ENCODE measurements around the gene LRPAP1. TPM values are rescaled to one million over a fixed set of nuclear protein-coding genes. Genes with fewer than 3 reads are reported as not detected.
"Not testable (repeated sequence)": the region's sequence is repeated elsewhere in the genome, so short reads cannot be mapped to it uniquely, and the experiment has no call there.

Gene LRPAP1
- total RNA-seq = 82.9 TPM

DNA sequence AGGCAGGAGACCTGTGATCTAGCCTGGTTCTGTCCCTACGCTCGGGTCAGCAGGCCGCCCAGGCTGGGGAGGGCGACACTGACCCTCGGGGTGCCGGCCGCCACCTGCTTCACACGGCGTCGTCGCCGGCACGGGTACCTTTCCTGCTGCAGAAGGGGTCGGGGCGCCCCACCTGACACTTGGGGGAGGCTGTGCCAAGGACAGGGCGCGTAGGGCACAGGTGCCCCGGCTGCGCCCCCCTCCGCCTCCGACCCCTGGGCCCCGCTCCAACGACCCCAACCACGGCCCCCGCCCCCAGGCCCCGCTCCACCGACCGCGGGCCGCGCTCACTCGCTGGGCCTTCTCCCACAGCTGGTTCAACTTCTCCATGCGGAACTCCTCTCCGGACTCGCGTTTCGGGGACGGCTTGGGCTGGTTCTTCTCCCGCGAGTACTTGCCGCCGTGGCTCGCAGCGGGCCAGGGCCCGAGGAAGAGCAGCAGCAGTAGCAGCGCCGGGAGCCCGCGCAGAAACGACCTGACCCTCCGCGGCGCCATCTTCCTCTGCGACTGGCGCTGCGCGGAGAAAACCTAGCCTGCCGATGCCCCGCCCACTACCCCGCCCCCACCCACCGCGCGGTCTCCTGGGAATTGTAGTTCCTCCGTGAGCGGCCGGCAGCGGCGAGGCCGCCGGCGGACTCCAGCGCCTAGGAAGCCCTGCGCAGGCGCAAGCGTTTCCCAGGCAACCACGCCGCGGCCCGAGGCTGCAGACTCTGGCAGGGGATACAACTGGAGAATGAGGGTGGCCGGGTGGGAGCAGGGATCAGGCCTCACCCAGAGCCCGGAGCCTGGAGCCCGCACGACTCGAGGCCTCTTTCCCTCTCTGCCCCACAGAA, at the start of gene LRPAP1:
LRPAP1 (minus strand) TSS at position 544 of the 872 bp plus-strand sequence; CDS start at position 534, 10 bp downstream.
- Histone ChIP-seq H3K27me3 (ENCODE audit: insufficient read depth, low read length) (no peaks in the 10 kb centered on the region), H3K9me3 (ENCODE audit: low read depth, low read length) (no peaks in the 10 kb centered on the region), H3K4me3 (ENCODE audit: low read length) (peak within 1 kb of the TSS; percentile 65), H3K4me1 (ENCODE audit: insufficient read depth, low read length) (peaks cover 45% of the 10 kb centered on the region)

- not testable (repeated sequence) for H3K4me3 ChIP-seq (ENCODE audit: low read length)
Measured at GRCh38 chr4:3581334-3582090, 49.3 kb upstream of the LRPAP1 start.

GRCh38 chr4:3580859-3581258, 48.6 kb upstream of the LRPAP1 start:
- not testable (repeated sequence) for H3K9me3 ChIP-seq (ENCODE audit: low read depth, low read length); H3K4me3 ChIP-seq (ENCODE audit: low read length); H3K4me1 ChIP-seq (ENCODE audit: insufficient read depth, low read length); H3K27me3 ChIP-seq (ENCODE audit: insufficient read depth, low read length)

More at GRCh38 chr4:3581334-3582090, 49.3 kb upstream of the LRPAP1 start:
- not testable (repeated sequence) for H3K27me3 ChIP-seq (ENCODE audit: insufficient read depth, low read length); H3K4me1 ChIP-seq (ENCODE audit: insufficient read depth, low read length); H3K9me3 ChIP-seq (ENCODE audit: low read depth, low read length)

DNA sequence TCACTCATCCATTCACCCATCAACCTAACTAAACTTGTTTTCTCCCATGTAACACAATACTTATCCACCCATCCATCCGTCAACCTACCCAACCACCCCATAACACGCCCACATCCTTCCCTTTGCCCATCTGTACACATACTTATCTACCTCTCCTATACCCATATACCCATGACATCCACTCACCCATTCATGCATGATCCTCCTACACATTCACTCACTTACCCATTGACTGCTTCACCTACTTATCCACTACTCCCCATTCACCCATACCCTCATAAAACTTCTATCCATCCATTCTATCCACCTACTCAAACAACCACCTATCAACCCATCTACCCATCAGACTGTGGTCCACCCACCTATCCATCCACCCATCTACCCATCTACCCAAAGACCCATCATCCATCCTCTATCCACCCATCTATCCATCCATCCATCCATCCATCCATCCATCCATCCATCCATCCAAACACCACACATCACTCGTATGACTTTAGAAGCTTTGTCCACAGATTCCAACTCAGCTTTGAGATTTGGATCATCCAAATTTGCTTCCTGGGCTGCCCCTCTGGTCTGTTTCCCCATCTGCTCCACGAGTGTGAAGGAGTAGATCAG, 46.4 kb upstream of the LRPAP1 start:
- not testable (repeated sequence) for H3K4me1 ChIP-seq (ENCODE audit: insufficient read depth, low read length); H3K4me3 ChIP-seq (ENCODE audit: low read length); H3K9me3 ChIP-seq (ENCODE audit: low read depth, low read length); H3K27me3 ChIP-seq (ENCODE audit: insufficient read depth, low read length)

DNA sequence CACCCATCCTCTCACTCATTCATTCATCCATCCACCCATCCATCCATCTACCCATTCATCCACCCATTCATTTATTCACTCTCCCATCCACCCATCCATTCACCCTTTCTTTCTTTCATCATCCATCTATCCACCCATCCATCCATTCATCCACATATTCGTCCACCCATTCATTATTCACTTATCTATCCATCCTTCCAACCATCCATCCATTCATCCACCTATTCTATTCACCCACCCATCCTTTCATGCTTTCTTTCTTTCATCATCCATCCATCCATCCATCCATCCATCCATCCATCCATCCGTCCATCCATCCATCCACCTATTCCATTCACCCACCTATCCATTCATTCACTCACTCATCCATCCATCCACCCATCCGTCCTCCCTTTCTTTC, 45.8 kb upstream of the LRPAP1 start:
- not testable (repeated sequence) for H3K9me3 ChIP-seq (ENCODE audit: low read depth, low read length); H3K4me1 ChIP-seq (ENCODE audit: insufficient read depth, low read length); H3K27me3 ChIP-seq (ENCODE audit: insufficient read depth, low read length); H3K4me3 ChIP-seq (ENCODE audit: low read length)

DNA sequence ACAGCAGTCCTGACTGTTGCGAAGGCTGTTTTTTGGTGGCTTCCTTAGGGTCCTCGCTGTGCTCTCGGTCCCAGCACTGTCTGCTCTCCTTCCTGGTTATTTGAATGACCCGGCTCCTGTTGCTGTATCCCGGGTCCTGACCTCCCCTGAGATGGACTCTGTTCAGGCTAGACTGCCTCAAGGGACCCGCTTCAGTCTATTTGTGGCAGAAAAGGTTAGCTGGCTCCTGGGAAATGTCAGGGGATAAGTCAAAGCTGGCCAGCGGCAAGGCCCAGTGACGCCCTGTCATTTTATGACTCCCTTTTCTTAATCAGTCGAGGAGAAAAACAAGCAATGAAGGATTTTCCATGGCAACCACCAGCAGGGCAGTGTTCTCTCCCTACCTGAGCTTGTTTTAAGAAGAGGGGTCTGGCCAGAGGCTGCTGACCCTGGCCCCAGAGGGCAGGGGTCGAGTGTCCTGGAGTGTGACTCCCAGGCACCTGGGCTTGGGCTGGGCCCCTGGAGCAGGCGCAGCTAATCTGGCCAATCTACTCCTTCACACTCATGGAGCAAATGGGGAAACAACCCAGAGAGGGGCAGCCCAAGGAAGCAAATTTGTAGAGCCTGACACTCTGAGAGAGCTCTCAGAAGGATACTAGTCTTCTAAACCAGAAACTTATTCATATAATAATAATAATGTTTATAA, 45.1 kb upstream of the LRPAP1 start:
- H3K4me1 ChIP-seq (ENCODE audit: insufficient read depth, low read length); H3K4me3 ChIP-seq (ENCODE audit: low read length); H3K9me3 ChIP-seq (ENCODE audit: low read depth, low read length); H3K27me3 ChIP-seq (ENCODE audit: insufficient read depth, low read length): not testable (repeated sequence)

GRCh38 chr4:3576533-3577207, 44.4 kb upstream of the LRPAP1 start:
- not testable (repeated sequence) for H3K9me3 ChIP-seq (ENCODE audit: low read depth, low read length); H3K4me1 ChIP-seq (ENCODE audit: insufficient read depth, low read length); H3K27me3 ChIP-seq (ENCODE audit: insufficient read depth, low read length); H3K4me3 ChIP-seq (ENCODE audit: low read length)

GRCh38 chr4:3575426-3576369, 43.5 kb upstream of the LRPAP1 start:
- H3K9me3 ChIP-seq (ENCODE audit: low read depth, low read length); H3K4me3 ChIP-seq (ENCODE audit: low read length); H3K4me1 ChIP-seq (ENCODE audit: insufficient read depth, low read length); H3K27me3 ChIP-seq (ENCODE audit: insufficient read depth, low read length): not testable (repeated sequence)

DNA sequence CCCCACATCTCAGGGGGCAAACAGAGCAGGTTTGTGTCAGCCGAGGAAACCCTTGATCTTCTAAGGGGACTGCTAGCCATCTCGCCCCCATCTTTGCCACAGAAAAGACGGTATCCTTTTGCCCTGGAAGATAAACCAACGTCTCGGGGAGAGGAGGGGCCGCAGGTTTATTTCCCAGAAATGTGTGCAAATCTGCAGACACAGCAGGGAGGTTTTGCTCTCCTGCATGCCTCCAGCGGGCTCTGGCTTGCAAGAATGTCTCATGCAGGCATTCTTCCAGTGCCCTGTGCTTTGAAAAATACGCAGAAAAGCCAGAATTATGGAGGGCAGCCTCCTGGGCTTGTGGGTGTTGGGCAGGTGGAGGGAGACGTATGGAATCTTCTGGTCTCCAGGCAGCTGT, 42.6 kb upstream of the LRPAP1 start:
- H3K27me3 ChIP-seq (ENCODE audit: insufficient read depth, low read length); H3K9me3 ChIP-seq (ENCODE audit: low read depth, low read length); H3K4me3 ChIP-seq (ENCODE audit: low read length); H3K4me1 ChIP-seq (ENCODE audit: insufficient read depth, low read length): not testable (repeated sequence)

- H3K4me1 ChIP-seq (ENCODE audit: insufficient read depth, low read length); H3K9me3 ChIP-seq (ENCODE audit: low read depth, low read length); H3K4me3 ChIP-seq (ENCODE audit: low read length); H3K27me3 ChIP-seq (ENCODE audit: insufficient read depth, low read length): not testable (repeated sequence)
Measured at GRCh38 chr4:3574346-3574745, 42.1 kb upstream of the LRPAP1 start.

- H3K4me1 ChIP-seq (ENCODE audit: insufficient read depth, low read length) = no peaks in the 10 kb centered on the region
- no peak overlapping the region for H3K4me3 ChIP-seq (ENCODE audit: low read length)
- no peaks in the 10 kb centered on the region for H3K9me3 ChIP-seq (ENCODE audit: low read depth, low read length)
- H3K27me3 ChIP-seq (ENCODE audit: insufficient read depth, low read length) = no peaks in the 10 kb centered on the region
Measured at GRCh38 chr4:3573131-3573530, 40.9 kb upstream of the LRPAP1 start.

DNA sequence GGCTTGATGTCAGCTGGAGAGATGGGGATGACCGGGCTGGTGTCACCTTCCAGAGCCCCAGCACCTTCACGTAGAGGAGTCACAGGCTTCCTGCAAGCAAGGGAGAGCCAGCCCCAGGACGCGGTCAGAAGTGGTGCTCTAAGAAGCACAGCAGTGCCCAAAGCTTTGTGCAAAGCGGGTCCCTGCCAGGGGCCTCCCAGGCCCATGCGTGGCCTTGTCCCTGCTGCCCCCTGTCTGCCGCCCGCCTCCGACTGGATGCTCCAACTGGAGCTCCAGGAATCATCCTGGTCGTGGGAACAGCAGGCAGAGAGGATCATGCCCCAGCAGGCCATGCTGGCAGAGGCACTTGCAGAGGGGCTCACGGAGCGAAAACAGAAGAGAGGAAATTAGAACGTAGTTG, 40.1 kb upstream of the LRPAP1 start:
- no peak overlapping the region for H3K4me3 ChIP-seq (ENCODE audit: low read length)
- H3K4me1 ChIP-seq (ENCODE audit: insufficient read depth, low read length) = no peaks in the 10 kb centered on the region
- H3K9me3 ChIP-seq (ENCODE audit: low read depth, low read length) = no peaks in the 10 kb centered on the region
- no peaks in the 10 kb centered on the region for H3K27me3 ChIP-seq (ENCODE audit: insufficient read depth, low read length)

DNA sequence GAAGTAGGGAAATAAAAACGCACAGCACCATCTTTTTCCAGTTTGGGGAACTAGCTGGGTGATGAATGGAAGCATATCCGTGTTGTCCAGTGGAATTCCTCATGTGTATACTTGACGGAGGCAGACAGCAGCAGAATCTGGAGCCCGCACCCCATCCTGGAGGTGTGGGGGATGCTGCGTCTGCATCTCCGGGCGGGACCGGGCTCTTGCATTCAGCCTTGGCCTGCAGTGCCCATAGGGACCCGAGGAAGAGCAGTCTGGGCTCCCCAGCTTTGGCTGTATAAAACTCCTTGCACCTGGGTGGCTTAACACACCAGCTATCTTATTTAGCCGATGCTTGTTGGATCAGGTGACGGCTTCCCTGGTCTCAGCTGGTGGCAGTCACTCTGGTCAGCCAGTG, 39.7 kb upstream of the LRPAP1 start:
- Histone ChIP-seq H3K27me3 (ENCODE audit: insufficient read depth, low read length) (no peaks in the 10 kb centered on the region), H3K9me3 (ENCODE audit: low read depth, low read length) (no peaks in the 10 kb centered on the region), H3K4me1 (ENCODE audit: insufficient read depth, low read length) (no peaks in the 10 kb centered on the region), H3K4me3 (ENCODE audit: low read length) (no peak overlapping the region)

- H3K4me3 ChIP-seq (ENCODE audit: low read length); H3K9me3 ChIP-seq (ENCODE audit: low read depth, low read length); H3K4me1 ChIP-seq (ENCODE audit: insufficient read depth, low read length); H3K27me3 ChIP-seq (ENCODE audit: insufficient read depth, low read length): not testable (repeated sequence)
Measured at GRCh38 chr4:3570923-3571322, 38.7 kb upstream of the LRPAP1 start.

Measured in mononuclear cell (primary cell).